GM18873 (cell line): ENCODE measurements around the gene IL20RB.
"Not testable (repeated sequence)": the region's sequence is repeated elsewhere in the genome, so short reads cannot be mapped to it uniquely, and the experiment has no call there.

Experiments
- ATAC-seq: cut with Tn5 transposase; IDR thresholded peaks from one replicate; pipeline ENCODE4 v1.9.1; 2021; ENCODE audit warnings: mild to moderate bottlenecking, moderate library complexity, moderate number of reproducible peaks; ENCODE audit not compliant: unreplicated experiment, low FRiP score

Gene IL20RB

GRCh38 chr3:136942803-136943202 lies 15.0 kb upstream of the IL20RB start:
- ATAC-seq = no peak

GRCh38 chr3:136943436-136943835 lies 14.3 kb upstream of the IL20RB start:
- ATAC-seq = no peak

GRCh38 chr3:136946978-136947377 lies 10.8 kb upstream of the IL20RB start:
- ATAC-seq = no peak

- ATAC-seq = no peak
Measured at GRCh38 chr3:136947477-136947876, 10.3 kb upstream of the IL20RB start.

GRCh38 chr3:136949146-136949545 lies 8.6 kb upstream of the IL20RB start:
- ATAC-seq = no peak

- no peak for ATAC-seq
Measured at GRCh38 chr3:136949708-136950107, 8.1 kb upstream of the IL20RB start.

GRCh38 chr3:136950623-136951022 lies 7.2 kb upstream of the IL20RB start:
- no peak for ATAC-seq

- no peak for ATAC-seq
Measured at GRCh38 chr3:136952292-136952691, 5.5 kb upstream of the IL20RB start.

- no peak for ATAC-seq
Measured at GRCh38 chr3:136954251-136954650, 3.5 kb upstream of the IL20RB start.

GRCh38 chr3:136954980-136955780 lies 2.6 kb upstream of the IL20RB start:
- no peak for ATAC-seq

- ATAC-seq = no peak
Measured at GRCh38 chr3:136955813-136956212, 2.0 kb upstream of the IL20RB start.

GRCh38 chr3:136956971-136957370 lies 812 bp upstream of the IL20RB start:
- ATAC-seq = no peak

- ATAC-seq = no peak
Measured at GRCh38 chr3:136958939-136959338, 1.2 kb downstream of the IL20RB start.

GRCh38 chr3:136959599-136959998 lies 1.8 kb downstream of the IL20RB start:
- ATAC-seq = no peak

GRCh38 chr3:136960838-136961836 lies 3.4 kb downstream of the IL20RB start:
- no peak for ATAC-seq

GRCh38 chr3:136962927-136963326 lies 5.1 kb downstream of the IL20RB start:
- no peak for ATAC-seq

- ATAC-seq = not testable (repeated sequence)
Measured at GRCh38 chr3:136969539-136969938, 11.8 kb downstream of the IL20RB start.

- no peak for ATAC-seq
Measured at GRCh38 chr3:136973352-136973751, 15.6 kb downstream of the IL20RB start.

- no peak for ATAC-seq
Measured at GRCh38 chr3:136974670-136975069, 16.9 kb downstream of the IL20RB start.

GRCh38 chr3:136979204-136979603 lies 21.4 kb downstream of the IL20RB start:
- no peak for ATAC-seq

GRCh38 chr3:136979684-136980083 lies 21.9 kb downstream of the IL20RB start:
- ATAC-seq = no peak
